Measurements from ENCODE around the gene ACBD6.

ACBD6 gene

GRCh38 chr1:180513531-180513930 is 11.2 kb upstream of the ACBD6 start:
- ChIA-PET POLR2A (no interaction called here), CTCF (interaction anchor here (0.6 to 9.7 kb wide), 3 partner anchors 20 to 350 kb away, joined by 3 to 137 read pairs (median 5); no protein-coding TSS in a partner anchor)
- no peak overlapping the region for H3K27ac ChIP-seq (ENCODE audit: extremely low read depth, low read depth, low read length)
- TF ChIP-seq ZBTB1 (tag by site-specific recombination; IDR thresholded peaks at IDR 0.05) (no peak), ZFHX2 (tag by site-specific recombination; conservative IDR thresholded peaks at IDR 0.05) (no peak), ZNF10 (tag by site-specific recombination; IDR thresholded peaks at IDR 0.05) (no peak), ZIC2 (tag by site-specific recombination; IDR thresholded peaks at IDR 0.05) (no peak), REPIN1 (tag by site-specific recombination; IDR thresholded peaks at IDR 0.05; ENCODE audit: low read depth) (no peak), ZNF585B (tag by site-specific recombination; IDR thresholded peaks at IDR 0.05) (no peak), SETDB1 (IDR thresholded peaks at IDR 0.05; ENCODE audit: insufficient read length, low read length) (no peak), GLI2 (tag by site-specific recombination; IDR thresholded peaks at IDR 0.05; ENCODE audit: borderline replicate concordance, low read depth) (no peak), ZNF560 (tag by site-specific recombination; IDR thresholded peaks at IDR 0.05; ENCODE audit: borderline replicate concordance) (no peak), ZNF394 (tag by site-specific recombination; IDR thresholded peaks at IDR 0.05; ENCODE audit: borderline replicate concordance) (no peak), SP2 (tag by site-specific recombination; IDR thresholded peaks at IDR 0.05) (no peak), ZNF266 (tag by site-specific recombination; IDR thresholded peaks at IDR 0.05; ENCODE audit: low read depth) (no peak), ZNF2 (tag by site-specific recombination; IDR thresholded peaks at IDR 0.05) (no peak), ZNF391 (tag by site-specific recombination; IDR thresholded peaks at IDR 0.05; ENCODE audit: borderline replicate concordance, low read depth) (no peak), ZNF341 (tag by site-specific recombination; IDR thresholded peaks at IDR 0.05; ENCODE audit: low read depth) (no peak), ZBTB21 (tag by site-specific recombination; IDR thresholded peaks at IDR 0.05) (no peak), ZNF768 (tag by site-specific recombination; IDR thresholded peaks at IDR 0.05) (no peak)
- TF ChIP-seq, protein P1, sequence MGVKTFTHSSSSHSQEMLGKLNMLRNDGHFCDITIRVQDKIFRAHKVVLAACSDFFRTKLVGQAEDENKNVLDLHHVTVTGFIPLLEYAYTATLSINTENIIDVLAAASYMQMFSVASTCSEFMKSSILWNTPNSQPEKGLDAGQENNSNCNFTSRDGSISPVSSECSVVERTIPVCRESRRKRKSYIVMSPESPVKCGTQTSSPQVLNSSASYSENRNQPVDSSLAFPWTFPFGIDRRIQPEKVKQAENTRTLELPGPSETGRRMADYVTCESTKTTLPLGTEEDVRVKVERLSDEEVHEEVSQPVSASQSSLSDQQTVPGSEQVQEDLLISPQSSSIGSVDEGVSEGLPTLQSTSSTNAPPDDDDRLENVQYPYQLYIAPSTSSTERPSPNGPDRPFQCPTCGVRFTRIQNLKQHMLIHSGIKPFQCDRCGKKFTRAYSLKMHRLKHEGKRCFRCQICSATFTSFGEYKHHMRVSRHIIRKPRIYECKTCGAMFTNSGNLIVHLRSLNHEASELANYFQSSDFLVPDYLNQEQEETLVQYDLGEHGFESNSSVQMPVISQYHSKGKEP (tag by site-specific recombination; IDR thresholded peaks at IDR 0.05) = no peak
- H3K9me3 ChIP-seq (ENCODE audit: control insufficient read depth, insufficient read depth, low read depth, low read length) = no peaks in the 10 kb centered on the region
- no peaks in the 10 kb centered on the region for H3K36me3 ChIP-seq (ENCODE audit: control insufficient read depth in 2 of 2, insufficient read depth in 1 of 2, low read length in 2 of 2)
- no peak overlapping the region for H3K4me3 ChIP-seq (ENCODE audit: low read depth, low read length)
- no peaks in the 10 kb centered on the region for H3K4me1 ChIP-seq (ENCODE audit: control insufficient read depth, insufficient read depth, low read length)

GRCh38 chr1:180510882-180511281 is 8.5 kb upstream of the ACBD6 start:
- Histone ChIP-seq H3K9me3 (ENCODE audit: control insufficient read depth, insufficient read depth, low read depth, low read length) (no peaks in the 10 kb centered on the region), H3K4me3 (ENCODE audit: low read depth, low read length) (no peak overlapping the region), H3K4me1 (ENCODE audit: control insufficient read depth, insufficient read depth, low read length) (no peaks in the 10 kb centered on the region), H3K36me3 (ENCODE audit: control insufficient read depth in 2 of 2, insufficient read depth in 1 of 2, low read length in 2 of 2) (no peaks in the 10 kb centered on the region), H3K27ac (ENCODE audit: extremely low read depth, low read depth, low read length) (no peak overlapping the region)
- no peak for TF ChIP-seq ZNF473 (tag by site-specific recombination; IDR thresholded peaks at IDR 0.05)
- no peak for TF ChIP-seq CTCF (tag by site-specific recombination; IDR thresholded peaks at IDR 0.05)
- TF ChIP-seq ZNF202 (tag by site-specific recombination; IDR thresholded peaks at IDR 0.05; ENCODE audit: borderline replicate concordance) = no peak
- TF ChIP-seq KLF7 (tag by site-specific recombination; IDR thresholded peaks at IDR 0.05; ENCODE audit: borderline replicate concordance) = no peak
- no peak for TF ChIP-seq ZNF175 (tag by site-specific recombination; IDR thresholded peaks at IDR 0.05)
- POLR2A ChIA-PET = no interaction called here
- CTCF ChIA-PET = interaction anchor here (9.7 kb wide), 1 partner anchor 353 kb away, joined by 137 read pairs; no protein-coding TSS in a partner anchor

All from HEK293 (cell line).